Spleen (tissue), 7 donors: ENCODE measurements around the gene NEO1.

Experiments
- CTCF ChIP-seq, 11 experiments: fragments of 200-600 bp in 7 of 11; fragments of 450-650 bp in 4 of 11; sonication (generic) in 4 of 11; IDR thresholded peaks in 8 of 11; conservative IDR thresholded peaks in 3 of 11; 1 replicate in 7 of 11; 2 replicates in 4 of 11; pipeline versions ENCODE4 v1.4.0 to v1.8.0; 2016 to 2021; ENCODE audit warnings: antibody characterized with exemption in 11 of 11, inconsistent platforms in 4 of 11, mild to moderate bottlenecking in 1 of 11
- POLR2A ChIP-seq, 3 donors: fragments of 450-650 bp; IDR thresholded peaks; one replicate each; pipeline ENCODE4 v1.5.1; 2017; ENCODE audit warnings: antibody characterized with exemption in 3 of 3, mild to moderate bottlenecking in 1 of 3
- POLR2AphosphoS5 ChIP-seq, 3 donors: sonication (generic); formaldehyde crosslinking; IDR thresholded peaks; one replicate each; pipeline ENCODE4 v1.5.1; 2017; ENCODE audit warnings: antibody characterized with exemption in 3 of 3
- donor health status: DM: no; HTN: no; CAD: no; lungs with moderate emphysema.
- donor health status: DM: no; HTN: no; CAD: no.
- donor health status: DM: no; HTN: no; CAD: no.

- no peak for TF ChIP-seq POLR2AphosphoS5 (IDR thresholded peaks at IDR 0.05)
- TF ChIP-seq CTCF (IDR thresholded peaks at IDR 0.05 in 8 of 11, conservative IDR thresholded peaks at IDR 0.05 in 3 of 11): no peak
- TF ChIP-seq POLR2A (IDR thresholded peaks at IDR 0.05): no peak
Measured at GRCh38 chr15:73338606-73339374, 286.5 kb downstream of the NEO1 start.
